Loucy (cell line): ENCODE data around the gene GPR173.

Experiments used
- H2AFZ ChIP-seq: fragments of 200-600 bp; sonication (generic); 2 replicates; pipeline ENCODE4 v1.6.0; 2016; ENCODE audit warnings: antibody characterized with exemption, mild to moderate bottlenecking, low read length, moderate library complexity
- H3F3A ChIP-seq: fragments of 200-600 bp; 2 replicates; pipeline ENCODE4 v1.6.0; 2016; ENCODE audit warnings: antibody characterized with exemption, low read depth, mild to moderate bottlenecking
- H3K27me3 ChIP-seq: fragments of 200-600 bp; sonication (generic); 2 replicates; pipeline ENCODE4 v1.6.1; 2014; ENCODE audit warnings: low read length, mild to moderate bottlenecking; ENCODE audit not compliant: insufficient read depth, poor library complexity, severe bottlenecking
- H3K36me3 ChIP-seq: fragments of 200-600 bp; sonication (generic); 2 replicates; pipeline ENCODE4 v1.6.1; 2016; ENCODE audit warnings: low read length; ENCODE audit not compliant: insufficient read depth
- H3K4me1 ChIP-seq: fragments of 200-600 bp; sonication (generic); 2 replicates; pipeline ENCODE4 v1.5.1; 2014; ENCODE audit warnings: low read length, mild to moderate bottlenecking; ENCODE audit not compliant: insufficient read depth, poor library complexity, severe bottlenecking
- H3K4me2 ChIP-seq: fragments of 200-600 bp; sonication (generic); 2 replicates; pipeline ENCODE4 v1.6.0; 2014; ENCODE audit warnings: antibody characterized with exemption, low read length, low read depth, mild to moderate bottlenecking; ENCODE audit not compliant: poor library complexity, severe bottlenecking
- H3K4me3 ChIP-seq: fragments of 200-600 bp; sonication (generic); 2 replicates; pipeline ENCODE4 v1.5.1; 2014; ENCODE audit warnings: low read length, mild to moderate bottlenecking, mixed read lengths; ENCODE audit not compliant: poor library complexity, severe bottlenecking
- H3K79me2 ChIP-seq: fragments of 200-600 bp; sonication (generic); 2 replicates; pipeline ENCODE4 v1.6.1; 2014; ENCODE audit warnings: low read length; ENCODE audit not compliant: insufficient read depth
- H3K9ac ChIP-seq: fragments of 200-600 bp; sonication (generic); 2 replicates; pipeline ENCODE4 v1.6.0; 2014; ENCODE audit warnings: mild to moderate bottlenecking, low read depth, low read length, moderate library complexity; ENCODE audit not compliant: poor library complexity, severe bottlenecking
- H3K9me2 ChIP-seq: fragments of 200-600 bp; sonication (generic); replicated peaks from 2 replicates; pipeline ENCODE4 v1.6.1; 2016; ENCODE audit warnings: low read depth, low read length, mixed read lengths
- H3K9me3 ChIP-seq: fragments of 200-600 bp; sonication (generic); 2 replicates; pipeline ENCODE4 v1.6.1; 2014; ENCODE audit warnings: mild to moderate bottlenecking, antibody characterized with exemption, low read length, low read depth; ENCODE audit not compliant: insufficient read depth
- H4K20me1 ChIP-seq: fragments of 200-600 bp; sonication (generic); 2 replicates; pipeline ENCODE4 v1.6.0; 2014; ENCODE audit warnings: antibody characterized with exemption, low read length, mild to moderate bottlenecking; ENCODE audit not compliant: insufficient read depth, poor library complexity, severe bottlenecking
- CTCF ChIP-seq: fragments of 200-600 bp; sonication (generic); conservative IDR thresholded peaks from 2 replicates; pipeline ENCODE4 v1.5.1; 2014; ENCODE audit warnings: mild to moderate bottlenecking, antibody characterized with exemption, low read length
- EZH2phosphoT487 ChIP-seq: fragments of 200-600 bp; IDR thresholded peaks from 2 replicates; pipeline ENCODE4 v1.6.1; 2018; ENCODE audit warnings: antibody characterized with exemption, mild to moderate bottlenecking, moderate library complexity, borderline replicate concordance

The GPR173 gene

GRCh38 chrX:53031380-53031779, 17.2 kb upstream of the GPR173 start:
- H3K79me2 ChIP-seq, result no peaks in the 10 kb centered on the region
- H3K36me3 ChIP-seq, result no peaks in the 10 kb centered on the region
- no peak overlapping the region for H3K4me3 ChIP-seq
- no peaks in the 10 kb centered on the region for H4K20me1 ChIP-seq
- H3K9ac ChIP-seq, result no peak overlapping the region
- no peak overlapping the region for H3K4me2 ChIP-seq
- no peak overlapping the region for H2AFZ ChIP-seq
- H3K4me1 ChIP-seq, result no peaks in the 10 kb centered on the region
- no peaks in the 10 kb centered on the region for H3K9me2 ChIP-seq
- no peaks in the 10 kb centered on the region for H3K9me3 ChIP-seq
- H3K27me3 ChIP-seq, result no peaks in the 10 kb centered on the region
- no peak for TF ChIP-seq CTCF
- no peak for TF ChIP-seq EZH2phosphoT487
- H3F3A ChIP-seq, result no peaks in the 10 kb centered on the region

GRCh38 chrX:53036149-53036548, 12.4 kb upstream of the GPR173 start:
- H3K4me2 ChIP-seq, result no peak overlapping the region
- H3K79me2 ChIP-seq, result no peaks in the 10 kb centered on the region
- H4K20me1 ChIP-seq, result no peaks in the 10 kb centered on the region
- H3K4me3 ChIP-seq, result no peak overlapping the region
- H3F3A ChIP-seq, result no peaks in the 10 kb centered on the region
- no peaks in the 10 kb centered on the region for H3K27me3 ChIP-seq
- no peaks in the 10 kb centered on the region for H3K9me2 ChIP-seq
- no peaks in the 10 kb centered on the region for H3K9me3 ChIP-seq
- H3K36me3 ChIP-seq, result no peaks in the 10 kb centered on the region
- H3K9ac ChIP-seq, result no peak overlapping the region
- no peak overlapping the region for H2AFZ ChIP-seq
- TF ChIP-seq EZH2phosphoT487 (no peak), CTCF (no peak)
- H3K4me1 ChIP-seq, result no peaks in the 10 kb centered on the region

GRCh38 chrX:53039236-53039635, 9.4 kb upstream of the GPR173 start:
- Histone ChIP-seq H2AFZ (no peak overlapping the region), H3K4me3 (no peak overlapping the region), H4K20me1 (no peaks in the 10 kb centered on the region), H3K4me2 (no peak overlapping the region), H3K9ac (no peak overlapping the region), H3K36me3 (no peaks in the 10 kb centered on the region), H3K27me3 (no peaks in the 10 kb centered on the region), H3F3A (no peaks in the 10 kb centered on the region), H3K79me2 (no peaks in the 10 kb centered on the region), H3K4me1 (no peaks in the 10 kb centered on the region), H3K9me3 (no peaks in the 10 kb centered on the region), H3K9me2 (no peaks in the 10 kb centered on the region)
- TF ChIP-seq CTCF (no peak), EZH2phosphoT487 (no peak)
